ENCODE results near the gene KCNT1. TPM values are rescaled to one million over a fixed set of nuclear protein-coding genes. Genes with fewer than 3 reads are reported as not detected.
"Not testable (repeated sequence)": the region's sequence is repeated elsewhere in the genome, so short reads cannot be mapped to it uniquely, and the experiment has no call there.

KCNT1 gene
- total RNA-seq, 3 donors from 2014 or later: 0.05 TPM; not detected in 2

GRCh38 chr9:135667463-135668001 lies 34.5 kb upstream of the KCNT1 start:
- H3K9me3 Mint-ChIP-seq: no peaks in the 10 kb centered on the region
- H3K4me1 Mint-ChIP-seq (ENCODE audit: low read depth): no peaks in the 10 kb centered on the region

DNA sequence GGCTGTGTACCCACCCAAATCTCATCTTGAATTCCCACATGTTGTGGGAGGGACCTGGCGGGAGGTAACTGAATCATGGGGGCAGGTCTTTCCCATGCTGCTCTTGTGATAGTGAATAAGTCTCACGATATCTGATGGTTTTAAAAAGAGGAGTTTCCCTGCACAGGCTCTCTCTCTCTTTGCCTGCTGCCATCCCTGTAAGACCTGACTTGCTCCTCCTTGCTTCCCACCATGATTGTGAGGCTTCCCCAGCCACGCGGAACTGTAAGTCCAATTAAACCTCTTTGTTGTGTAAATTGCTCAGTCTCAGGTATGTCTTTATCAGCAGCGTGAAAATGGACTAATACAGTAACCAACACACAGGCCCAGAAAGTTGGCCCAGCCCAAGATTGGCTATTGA lies 33.0 kb upstream of the KCNT1 start:
- not testable (repeated sequence) for ATAC-seq; H3K4me1 Mint-ChIP-seq (ENCODE audit: low read depth); DNase-seq; H3K9me3 Mint-ChIP-seq; H3K4me3 Mint-ChIP-seq; H3K27me3 Mint-ChIP-seq (ENCODE audit: low read depth); H3K36me3 Mint-ChIP-seq (ENCODE audit: insufficient read depth)

More at GRCh38 chr9:135667463-135668001, 34.5 kb upstream of the KCNT1 start:
- no peak for DNase-seq
- Mint-ChIP-seq H3K27me3 (ENCODE audit: low read depth) (peaks cover 8% of the 10 kb centered on the region), H3K36me3 (ENCODE audit: insufficient read depth) (no peaks in the 10 kb centered on the region), H3K4me3 (no peak overlapping the region)
- ATAC-seq: no peak

- Mint-ChIP-seq H3K9me3 (no peaks in the 10 kb centered on the region), H3K4me3 (no peak overlapping the region), H3K27me3 (ENCODE audit: low read depth) (peaks cover 5% of the 10 kb centered on the region), H3K4me1 (ENCODE audit: low read depth) (no peaks in the 10 kb centered on the region), H3K36me3 (ENCODE audit: insufficient read depth) (no peaks in the 10 kb centered on the region)
- no peak for DNase-seq
- no peak for ATAC-seq
Observed at GRCh38 chr9:135669616-135670285, 32.2 kb upstream of the KCNT1 start.

DNA sequence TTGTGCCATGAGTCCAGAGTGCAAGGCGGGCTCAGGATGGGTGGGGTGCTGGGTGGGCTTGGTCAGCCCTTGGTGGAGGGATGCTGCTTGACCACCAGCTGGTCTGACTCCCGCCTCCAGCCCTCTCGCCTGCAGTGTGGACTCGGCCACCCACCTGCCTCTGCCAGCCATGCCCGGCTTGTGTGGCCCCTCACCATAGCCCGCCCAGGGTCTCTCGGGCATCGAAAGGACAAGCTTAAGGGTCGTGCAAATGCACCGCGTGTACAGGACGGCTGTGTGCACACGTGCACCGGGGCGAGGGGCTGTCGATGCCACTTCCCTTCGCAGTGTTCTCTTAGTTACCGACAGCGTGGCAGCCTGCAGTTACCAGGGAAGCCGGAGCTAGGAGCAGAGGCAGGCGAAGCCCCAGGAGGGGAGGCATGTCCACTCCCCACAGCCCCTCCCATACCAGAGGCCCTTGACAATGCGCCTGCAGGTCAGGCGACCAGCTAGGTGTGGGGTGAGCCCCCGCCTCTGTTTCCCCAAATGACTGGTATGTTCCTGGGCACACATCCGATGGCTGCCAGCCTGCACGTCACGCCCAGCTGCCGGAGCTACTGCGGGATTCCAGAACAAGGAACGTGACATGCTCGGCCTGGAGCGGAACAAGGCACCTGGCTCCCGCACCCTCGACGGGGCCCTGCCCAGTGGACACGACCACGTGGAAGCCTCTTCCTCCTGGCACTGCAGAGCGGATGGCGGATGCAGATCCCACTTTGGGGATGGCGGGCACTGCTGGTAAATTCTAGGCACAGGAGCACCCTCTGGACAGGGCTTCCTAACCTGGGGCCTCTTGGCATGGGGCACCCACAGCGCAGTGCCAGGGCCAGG lies 31.0 kb upstream of the KCNT1 start:
- Mint-ChIP-seq H3K9me3 (no peaks in the 10 kb centered on the region), H3K27me3 (ENCODE audit: low read depth) (peaks cover 2% of the 10 kb centered on the region), H3K4me3 (no peak overlapping the region), H3K4me1 (ENCODE audit: low read depth) (no peaks in the 10 kb centered on the region), H3K36me3 (ENCODE audit: insufficient read depth) (no peaks in the 10 kb centered on the region)
- no peak for ATAC-seq
- DNase-seq: no peak

- ATAC-seq (no peak), DNase-seq (no peak)
- Mint-ChIP-seq H3K4me1 (ENCODE audit: low read depth) (no peaks in the 10 kb centered on the region), H3K27me3 (ENCODE audit: low read depth) (peaks cover 2% of the 10 kb centered on the region), H3K9me3 (no peaks in the 10 kb centered on the region), H3K36me3 (ENCODE audit: insufficient read depth) (no peaks in the 10 kb centered on the region), H3K4me3 (no peak overlapping the region)
Observed at GRCh38 chr9:135671591-135672041, 30.4 kb upstream of the KCNT1 start.

DNA sequence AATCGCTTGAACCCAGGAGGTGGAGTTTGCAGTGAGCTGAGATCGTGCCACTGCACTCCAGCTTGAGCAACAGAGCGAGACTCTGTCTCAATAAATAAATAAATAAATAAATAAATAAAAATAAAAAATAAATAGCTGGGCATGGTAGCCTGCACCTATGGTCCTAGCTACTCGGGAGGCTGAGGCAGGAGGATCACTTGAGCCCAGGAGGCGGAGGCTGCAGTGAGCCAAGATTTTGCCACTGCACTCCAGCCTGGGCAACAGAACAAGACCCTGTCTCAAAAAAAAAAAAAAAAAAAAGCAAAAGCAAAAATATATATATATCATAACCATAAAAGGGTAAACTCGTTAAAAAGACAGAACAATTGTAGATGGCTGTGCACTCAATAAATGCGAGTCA lies 29.2 kb upstream of the KCNT1 start:
- H3K9me3 Mint-ChIP-seq; H3K4me3 Mint-ChIP-seq; H3K36me3 Mint-ChIP-seq (ENCODE audit: insufficient read depth); ATAC-seq; H3K27me3 Mint-ChIP-seq (ENCODE audit: low read depth); DNase-seq; H3K4me1 Mint-ChIP-seq (ENCODE audit: low read depth): not testable (repeated sequence)

GRCh38 chr9:135673941-135674340 lies 28.0 kb upstream of the KCNT1 start:
- ATAC-seq (no peak), DNase-seq (no peak)
- no peaks in the 10 kb centered on the region for H3K4me1 Mint-ChIP-seq (ENCODE audit: low read depth)
- H3K36me3 Mint-ChIP-seq (ENCODE audit: insufficient read depth): no peaks in the 10 kb centered on the region
- H3K4me3 Mint-ChIP-seq: no peak overlapping the region
- no peaks in the 10 kb centered on the region for H3K9me3 Mint-ChIP-seq
- H3K27me3 Mint-ChIP-seq (ENCODE audit: low read depth): peaks cover 2% of the 10 kb centered on the region

GRCh38 chr9:135674977-135675376 lies 27.0 kb upstream of the KCNT1 start:
- H3K27me3 Mint-ChIP-seq (ENCODE audit: low read depth): peaks cover 2% of the 10 kb centered on the region
- no peaks in the 10 kb centered on the region for H3K36me3 Mint-ChIP-seq (ENCODE audit: insufficient read depth)
- H3K4me3 Mint-ChIP-seq: no peak overlapping the region
- H3K9me3 Mint-ChIP-seq: no peaks in the 10 kb centered on the region
- ATAC-seq: no peak
- no peak for DNase-seq
- no peaks in the 10 kb centered on the region for H3K4me1 Mint-ChIP-seq (ENCODE audit: low read depth)

DNA sequence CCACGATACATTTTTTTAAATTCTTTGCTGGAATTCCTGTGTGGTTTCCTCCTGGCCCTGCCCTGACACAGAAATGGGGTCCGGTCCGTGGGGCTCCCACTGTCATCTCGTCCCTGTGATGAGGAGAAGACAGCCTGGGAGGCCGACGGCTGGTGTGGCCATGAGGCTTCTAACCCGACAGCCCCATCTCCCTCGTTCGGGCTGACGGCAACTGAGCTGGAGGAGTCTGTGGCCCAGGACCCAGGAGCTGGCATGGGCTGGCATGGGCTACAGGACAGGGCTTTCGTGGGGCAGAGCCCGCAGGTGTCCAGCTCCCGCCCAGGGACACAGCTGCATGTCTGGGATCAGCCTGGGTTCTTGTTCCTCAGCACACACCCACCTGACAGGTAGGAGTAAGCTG lies 25.1 kb upstream of the KCNT1 start:
- H3K27me3 Mint-ChIP-seq (ENCODE audit: low read depth): peaks cover 2% of the 10 kb centered on the region
- no peak overlapping the region for H3K4me3 Mint-ChIP-seq
- no peaks in the 10 kb centered on the region for H3K4me1 Mint-ChIP-seq (ENCODE audit: low read depth)
- no peak for DNase-seq
- no peaks in the 10 kb centered on the region for H3K36me3 Mint-ChIP-seq (ENCODE audit: insufficient read depth)
- no peaks in the 10 kb centered on the region for H3K9me3 Mint-ChIP-seq
- ATAC-seq: no peak

GRCh38 chr9:135677641-135678168 lies 24.3 kb upstream of the KCNT1 start:
- peak in 1 of 2 donors; percentile 14 for ATAC-seq
- H3K36me3 Mint-ChIP-seq (ENCODE audit: insufficient read depth): no peaks in the 10 kb centered on the region
- no peak for DNase-seq
- H3K9me3 Mint-ChIP-seq: no peaks in the 10 kb centered on the region
- no peaks in the 10 kb centered on the region for H3K4me1 Mint-ChIP-seq (ENCODE audit: low read depth)
- H3K27me3 Mint-ChIP-seq (ENCODE audit: low read depth): peaks cover 4% of the 10 kb centered on the region
- no peak overlapping the region for H3K4me3 Mint-ChIP-seq

GRCh38 chr9:135678236-135679017 lies 23.6 kb upstream of the KCNT1 start:
- DNase-seq (no peak), ATAC-seq (peak in 1 of 2 donors; percentile 23)
- H3K36me3 Mint-ChIP-seq (ENCODE audit: insufficient read depth): no peaks in the 10 kb centered on the region
- H3K4me1 Mint-ChIP-seq (ENCODE audit: low read depth): no peaks in the 10 kb centered on the region
- H3K4me3 Mint-ChIP-seq: no peak overlapping the region
- H3K9me3 Mint-ChIP-seq: no peaks in the 10 kb centered on the region
- H3K27me3 Mint-ChIP-seq (ENCODE audit: low read depth): peaks cover 4% of the 10 kb centered on the region

DNA sequence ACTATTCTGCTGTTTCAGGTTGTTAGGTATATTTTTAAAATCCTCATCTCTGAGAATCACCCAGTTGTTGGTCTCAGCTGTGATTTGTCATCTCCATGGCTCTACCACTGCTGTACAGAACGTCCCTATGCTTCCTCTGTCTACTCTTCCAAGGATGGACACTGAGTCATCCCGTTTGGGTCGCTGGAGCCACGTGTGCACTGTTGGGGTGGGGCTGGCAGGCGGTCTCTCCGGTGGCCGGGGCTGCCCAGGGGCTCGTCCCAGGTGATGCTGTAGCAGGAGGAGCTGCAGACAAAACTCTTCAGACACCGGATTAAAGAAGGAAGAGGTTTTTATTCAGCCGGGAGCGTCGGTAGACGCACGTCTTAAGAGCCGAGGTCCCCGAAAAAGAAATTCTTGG lies 21.9 kb upstream of the KCNT1 start:
- no peaks in the 10 kb centered on the region for H3K4me1 Mint-ChIP-seq (ENCODE audit: low read depth)
- H3K36me3 Mint-ChIP-seq (ENCODE audit: insufficient read depth): no peaks in the 10 kb centered on the region
- no peak overlapping the region for H3K4me3 Mint-ChIP-seq
- peaks cover 10% of the 10 kb centered on the region for H3K27me3 Mint-ChIP-seq (ENCODE audit: low read depth)
- no peaks in the 10 kb centered on the region for H3K9me3 Mint-ChIP-seq
- ATAC-seq (no peak), DNase-seq (no peak)

DNA sequence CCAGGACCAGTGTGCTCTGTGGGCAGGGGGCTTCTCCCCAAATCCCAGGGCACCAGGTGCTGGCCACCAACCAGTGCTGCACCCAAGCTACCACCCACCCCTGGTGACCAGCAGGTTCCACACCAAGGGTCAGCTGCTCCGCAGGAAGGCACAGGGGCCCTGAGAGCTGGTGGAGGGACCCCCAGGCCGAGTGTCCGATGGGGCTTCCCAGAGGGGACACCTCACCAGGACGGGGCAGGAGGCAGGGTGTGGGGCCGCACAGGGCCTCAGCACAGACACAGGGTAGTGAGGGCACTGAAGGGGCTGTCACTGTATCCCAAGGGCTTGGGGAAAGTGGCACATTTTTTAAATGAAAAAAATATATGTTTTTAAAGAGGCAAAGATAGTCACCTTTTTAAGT lies 20.8 kb upstream of the KCNT1 start:
- H3K36me3 Mint-ChIP-seq (ENCODE audit: insufficient read depth): no peaks in the 10 kb centered on the region
- ATAC-seq (no peak), DNase-seq (no peak)
- no peaks in the 10 kb centered on the region for H3K4me1 Mint-ChIP-seq (ENCODE audit: low read depth)
- no peak overlapping the region for H3K4me3 Mint-ChIP-seq
- no peaks in the 10 kb centered on the region for H3K9me3 Mint-ChIP-seq
- peaks cover 10% of the 10 kb centered on the region for H3K27me3 Mint-ChIP-seq (ENCODE audit: low read depth)
